Kidney (tissue), 14 donors: ENCODE measurements around the gene OSTF1. TPM values are rescaled to one million over a fixed set of nuclear protein-coding genes. Genes with fewer than 3 reads are reported as not detected.

Experiments
- DNase-seq, 5 donors: peaks; one replicate each; pipeline ENCODE4 v3.0.0-alpha.2; 2013 to 2020
- FAIRE-seq: peaks from 2 replicates; lab custom pipeline; 2012; peaks lifted over from hg19 to GRCh38; lab: Jason Lieb, UNC
- H3K27ac ChIP-seq, 2 donors: one replicate each; pipeline ENCODE4 v1.7.0; 2013; ENCODE audit warnings: low read depth in 2 of 2, low read length in 2 of 2, inconsistent platforms in 1 of 2
- H3K27me3 ChIP-seq: one replicate; pipeline ENCODE4 v1.7.1; 2013; ENCODE audit warnings: low read length, inconsistent platforms; ENCODE audit not compliant: control insufficient read depth, insufficient read depth
- H3K36me3 ChIP-seq, 3 donors: one replicate each; pipeline versions ENCODE4 v1.7.0 to v1.7.1; 2013; ENCODE audit warnings: low read length in 3 of 3, control low read depth in 1 of 3, inconsistent platforms in 1 of 3; ENCODE audit not compliant: insufficient read depth in 3 of 3, control insufficient read depth in 2 of 3
- H3K4me1 ChIP-seq, 3 donors: one replicate each; pipeline versions ENCODE4 v1.7.0 to v1.7.1; 2013; ENCODE audit warnings: low read length in 3 of 3, inconsistent platforms in 1 of 3, low read depth in 1 of 3; ENCODE audit not compliant: control insufficient read depth in 2 of 3, insufficient read depth in 2 of 3
- H3K4me3 ChIP-seq, 3 donors: one replicate each; pipeline versions ENCODE4 v1.7.0 to v1.8.1; 2013; ENCODE audit warnings: low read length in 3 of 3, control low read depth in 1 of 3, inconsistent platforms in 1 of 3
- H3K9ac ChIP-seq, 3 donors: one replicate each; pipeline versions ENCODE4 v1.7.0 to v1.7.1; 2013; ENCODE audit warnings: low read length in 3 of 3, control low read depth in 1 of 3, inconsistent platforms in 1 of 3
- H3K9me3 ChIP-seq, 3 donors: one replicate each; pipeline versions ENCODE4 v1.7.0 to v1.7.1; 2013; ENCODE audit warnings: low read length in 3 of 3, control low read depth in 1 of 3, inconsistent platforms in 1 of 3; ENCODE audit not compliant: control insufficient read depth in 2 of 3, insufficient read depth in 1 of 3
- intact Hi-C: fragments of 100-400 bp; cut with DNase I; formaldehyde crosslinking; loops from one replicate; pipeline ENCODE4 v1.11.1; 2022
- polyA plus RNA-seq: library from polyadenylated mRNA; stranded (reverse); fragments of 350-450 nt; fragmentation: Illumina TruSeq; extraction: RNeasy Lipid Tissue Mini Kit (QIAGEN cat#74804); gene quantifications from one replicate; pipeline ENCODE4 v1.2.3, GENCODE V29; 2014; ENCODE audit warnings: low read depth, low replicate concordance; ENCODE audit not compliant: insufficient read depth
- total RNA-seq: library from RNA; stranded (reverse); fragmentation: NEBNext Ultra II Directional; extraction: Animal tissue kit (Norgen Biotek cat#: 25700); gene quantifications from one replicate; pipeline ENCODE4 v1.2.1, GENCODE V29; 2021
- TF ChIP-seq, protein P1 (sequence below): IDR thresholded peaks from 3 replicates; pipeline ENCODE4 v1.5.1; 2012; ENCODE audit warnings: mild to moderate bottlenecking, moderate library complexity, borderline replicate concordance; ENCODE audit not compliant: insufficient read depth; ENCODE audit errors: extremely low read depth
- donor health status: control.
- donor health status: control.
- donor health status: control.
- donor health status: control.
- donor health status: control.
- donor health status: DM: yes; HTN: yes; CAD: no.
- donor health status: Normal renal cell carcinoma (clear cell type).

Gene OSTF1
- total and polyA plus RNA-seq, 2 donors from 2014 or later: 42.8 to 52.7 TPM

DNA sequence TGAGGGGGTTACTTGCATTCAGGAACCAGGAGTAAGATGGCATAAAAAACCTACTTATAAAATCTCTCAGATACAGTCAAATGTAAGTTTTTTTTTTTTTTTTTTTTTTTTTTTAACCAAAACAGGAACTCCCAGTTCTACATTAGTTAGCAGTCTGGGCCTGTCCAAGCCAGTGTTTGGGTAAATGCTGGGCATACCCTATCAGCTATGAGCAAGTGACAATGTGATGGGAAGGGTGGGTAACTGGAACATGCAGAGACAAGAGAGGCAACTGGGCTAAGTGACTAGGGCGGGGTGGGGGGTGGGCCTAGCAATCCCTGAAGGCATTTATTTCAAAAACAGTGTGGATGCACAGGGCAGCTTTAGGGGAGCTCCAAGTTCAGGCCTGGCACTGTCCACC lies 2.7 kb upstream of the OSTF1 start:
- peaks cover 0 to 29% (median 25%) of the 10 kb centered on the region in 3 donors for H3K4me1 ChIP-seq

DNA sequence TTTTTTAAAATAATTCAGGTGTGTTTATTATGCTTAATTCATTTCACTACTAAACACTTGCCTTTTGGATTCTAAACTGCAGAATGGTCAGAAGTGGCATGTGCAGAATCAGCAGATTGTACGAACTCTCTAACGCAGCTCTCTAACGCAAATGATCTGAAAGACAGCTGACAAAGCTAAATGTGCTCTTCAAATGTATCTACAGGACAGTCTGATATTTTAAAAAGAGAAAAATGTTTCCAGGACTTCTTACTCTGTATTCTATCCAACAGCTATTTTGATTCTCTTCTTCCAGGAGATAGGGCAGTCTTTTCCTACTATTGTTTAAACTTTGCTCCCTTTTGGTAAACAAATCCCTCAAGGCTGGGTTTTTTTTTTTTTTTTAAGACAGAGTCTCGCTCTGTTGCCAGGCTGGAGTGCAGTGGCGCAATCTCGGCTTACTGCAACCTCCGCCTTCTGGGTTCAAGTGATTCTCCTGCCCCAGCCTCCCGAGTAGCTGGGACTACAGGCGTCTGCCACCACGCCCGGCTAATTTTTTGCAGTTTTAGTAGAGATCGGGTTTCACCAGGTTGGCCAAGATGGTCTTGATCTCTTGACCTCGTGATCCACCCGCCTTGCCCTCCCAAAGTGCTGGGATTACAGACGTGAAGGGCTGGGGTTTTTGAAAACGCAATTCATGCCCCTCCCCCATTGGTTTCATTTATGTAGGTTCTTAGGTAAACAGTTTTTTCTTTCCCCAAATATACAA lies 1.6 kb upstream of the OSTF1 start:
- FAIRE-seq (no peak), DNase-seq (peak in 2 of 5 donors; percentile 13 to 49)
- intact Hi-C loops: no loop called here
- H3K27ac ChIP-seq: peak overlapping the region; percentile 92 to 97
- peak overlapping the region; percentile 67 to 95 (median 82) for H3K4me3 ChIP-seq
- TF ChIP-seq, protein P1, sequence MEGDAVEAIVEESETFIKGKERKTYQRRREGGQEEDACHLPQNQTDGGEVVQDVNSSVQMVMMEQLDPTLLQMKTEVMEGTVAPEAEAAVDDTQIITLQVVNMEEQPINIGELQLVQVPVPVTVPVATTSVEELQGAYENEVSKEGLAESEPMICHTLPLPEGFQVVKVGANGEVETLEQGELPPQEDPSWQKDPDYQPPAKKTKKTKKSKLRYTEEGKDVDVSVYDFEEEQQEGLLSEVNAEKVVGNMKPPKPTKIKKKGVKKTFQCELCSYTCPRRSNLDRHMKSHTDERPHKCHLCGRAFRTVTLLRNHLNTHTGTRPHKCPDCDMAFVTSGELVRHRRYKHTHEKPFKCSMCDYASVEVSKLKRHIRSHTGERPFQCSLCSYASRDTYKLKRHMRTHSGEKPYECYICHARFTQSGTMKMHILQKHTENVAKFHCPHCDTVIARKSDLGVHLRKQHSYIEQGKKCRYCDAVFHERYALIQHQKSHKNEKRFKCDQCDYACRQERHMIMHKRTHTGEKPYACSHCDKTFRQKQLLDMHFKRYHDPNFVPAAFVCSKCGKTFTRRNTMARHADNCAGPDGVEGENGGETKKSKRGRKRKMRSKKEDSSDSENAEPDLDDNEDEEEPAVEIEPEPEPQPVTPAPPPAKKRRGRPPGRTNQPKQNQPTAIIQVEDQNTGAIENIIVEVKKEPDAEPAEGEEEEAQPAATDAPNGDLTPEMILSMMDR: no peak
- H3K9ac ChIP-seq: peak overlapping the region; percentile 8 to 76 (median 47)
- no peaks in the 10 kb centered on the region for H3K9me3 ChIP-seq
- H3K27me3 ChIP-seq: no peaks in the 10 kb centered on the region
- H3K4me1 ChIP-seq: peaks cover 0 to 29% (median 28%) of the 10 kb centered on the region in 3 donors
- H3K36me3 ChIP-seq: peaks cover 0 to 8% (median 4%) of the 10 kb centered on the region in 3 donors

More for the DNA sequence above, 2.7 kb upstream of the OSTF1 start:
- DNase-seq: no peak
- intact Hi-C loops: no loop called here
- Histone ChIP-seq H3K27ac (peak overlapping the region in 1 of 2 donors; percentile 3), H3K4me3 (peak overlapping the region in 1 of 3 donors; percentile 82), H3K9me3 (no peaks in the 10 kb centered on the region), H3K36me3 (peaks cover 0 to 12% (median 7%) of the 10 kb centered on the region in 3 donors), H3K9ac (no peak overlapping the region), H3K27me3 (no peaks in the 10 kb centered on the region)
- TF ChIP-seq, protein P1: no peak
- no peak for FAIRE-seq

DNA sequence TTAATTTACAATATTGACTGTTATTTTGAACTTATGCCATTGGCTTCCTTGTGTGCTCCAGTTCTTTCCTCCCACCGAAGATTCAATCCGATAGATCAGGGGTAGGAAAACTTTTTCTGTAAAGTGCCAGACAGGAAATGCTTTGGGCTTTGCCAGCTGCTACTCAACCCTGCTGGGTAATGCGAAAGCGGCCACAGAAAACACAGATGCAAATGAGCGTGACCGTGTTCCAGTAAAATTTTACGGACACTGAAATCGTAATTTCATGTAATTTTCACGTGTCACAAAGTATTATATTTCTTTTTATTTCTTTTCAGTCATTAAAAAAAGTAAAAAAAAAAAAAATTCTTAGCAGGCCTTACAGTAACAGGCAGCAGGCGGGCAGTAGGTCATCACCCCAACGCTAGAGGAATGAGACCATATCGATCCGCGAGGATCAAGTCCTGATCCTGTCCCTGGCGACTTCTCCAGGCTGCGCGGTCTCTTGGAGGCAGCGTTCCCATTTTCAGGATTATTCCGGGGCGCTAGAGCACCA lies 958 bp upstream of the OSTF1 start:
- TF ChIP-seq, protein P1: no peak
- DNase-seq (peak in 4 of 5 donors; percentile 23 to 68 (median 62)), FAIRE-seq (no peak)
- intact Hi-C loops: no loop called here
- Histone ChIP-seq H3K4me1 (peaks cover 0 to 32% (median 29%) of the 10 kb centered on the region in 3 donors), H3K27ac (peak overlapping the region; percentile 92 to 97), H3K4me3 (peak overlapping the region; percentile 67 to 95 (median 82)), H3K27me3 (no peaks in the 10 kb centered on the region), H3K9ac (peak overlapping the region; percentile 47 to 85 (median 76)), H3K36me3 (peaks cover 0 to 2% (median 0%) of the 10 kb centered on the region in 3 donors), H3K9me3 (no peaks in the 10 kb centered on the region)
